ENCODE results near the gene OBSL1. TPM values are rescaled to one million over a fixed set of nuclear protein-coding genes. Genes with fewer than 3 reads are reported as not detected.
A peak's percentile ranks its signal among the peaks of the same experiment; 100 is the strongest.

OBSL1 gene
- total RNA-seq, 1 experiment from 2014 or later = 23.1 TPM

GRCh38 chr2:219508971-219509779 is 62.2 kb downstream of the OBSL1 start:
- DNase-seq (ENCODE audit: low spot score) = peak; percentile 43
- intact Hi-C loops (cut with micrococcal nuclease; ENCODE audit: unreplicated experiment) = no loop called here
- H3K4me3 ChIP-seq (ENCODE audit: low read depth, low read length, poor library complexity, severe bottlenecking) = peak overlapping the region; percentile 24
- POLR2A ChIA-PET (ENCODE audit: low non-redundant PET) = interaction anchor here (1.0 kb wide), 1 partner anchor 14 kb away, joined by 4 read pairs; a partner anchor contains a TSS
- peaks cover 78% of the 10 kb centered on the region for H3K4me1 ChIP-seq (ENCODE audit: insufficient read depth, low read length, poor library complexity, severe bottlenecking)
- no TSS peak for BruUV-seq (replicated peaks)
- no peaks in the 10 kb centered on the region for H3K9me3 ChIP-seq (ENCODE audit: low read depth, low read length, poor library complexity, severe bottlenecking)
- H3K27ac ChIP-seq (ENCODE audit: low read depth, low read length, poor library complexity, severe bottlenecking) = peak overlapping the region; percentile 73
- CTCF ChIA-PET = interaction anchor here (0.5 to 2.1 kb wide), 13 partner anchors 8 to 140 kb away, joined by 3 to 31 read pairs (median 6); partner anchors contain the start of gene GMPPA
- no peak for TF ChIP-seq CTCF (conservative IDR thresholded peaks at IDR 0.05; ENCODE audit: low read depth, low read length)
- TF ChIP-seq EZH2 (IDR thresholded peaks at IDR 0.05; ENCODE audit: borderline replicate concordance, low read depth, low read length, poor library complexity, severe bottlenecking) = no peak
- no peaks in the 10 kb centered on the region for H3K27me3 ChIP-seq (replicated peaks; ENCODE audit: insufficient read depth, low read depth, low read length, poor library complexity)
- H3K36me3 ChIP-seq (ENCODE audit: insufficient read depth, low read length, poor library complexity, severe bottlenecking) = peaks cover 3% of the 10 kb centered on the region

GRCh38 chr2:219508444-219508734 is 63.0 kb downstream of the OBSL1 start:
- peak overlapping the region; percentile 75 for H3K27ac ChIP-seq (ENCODE audit: low read depth, low read length, poor library complexity, severe bottlenecking)
- no TSS peak for BruUV-seq (replicated peaks)
- no peak for TF ChIP-seq EZH2 (IDR thresholded peaks at IDR 0.05; ENCODE audit: borderline replicate concordance, low read depth, low read length, poor library complexity, severe bottlenecking)
- TF ChIP-seq CTCF (conservative IDR thresholded peaks at IDR 0.05; ENCODE audit: low read depth, low read length) = no peak

GRCh38 chr2:219507581-219508443 is 63.5 kb downstream of the OBSL1 start:
- Histone ChIP-seq H3K27me3 (replicated peaks; ENCODE audit: insufficient read depth, low read depth, low read length, poor library complexity) (no peaks in the 10 kb centered on the region), H3K4me1 (ENCODE audit: insufficient read depth, low read length, poor library complexity, severe bottlenecking) (peaks cover 65% of the 10 kb centered on the region), H3K9me3 (ENCODE audit: low read depth, low read length, poor library complexity, severe bottlenecking) (no peaks in the 10 kb centered on the region), H3K4me3 (ENCODE audit: low read depth, low read length, poor library complexity, severe bottlenecking) (no peak overlapping the region), H3K27ac (ENCODE audit: low read depth, low read length, poor library complexity, severe bottlenecking) (peak overlapping the region; percentile 75), H3K36me3 (ENCODE audit: insufficient read depth, low read length, poor library complexity, severe bottlenecking) (peaks cover 3% of the 10 kb centered on the region)
- peak; percentile 43 for DNase-seq (ENCODE audit: low spot score)
- no peak for TF ChIP-seq CTCF (conservative IDR thresholded peaks at IDR 0.05; ENCODE audit: low read depth, low read length)
- no peak for TF ChIP-seq EZH2 (IDR thresholded peaks at IDR 0.05; ENCODE audit: borderline replicate concordance, low read depth, low read length, poor library complexity, severe bottlenecking)
- BruUV-seq (replicated peaks) = no TSS peak
- CTCF ChIA-PET = interaction anchor here (0.7 to 1.6 kb wide), 3 partner anchors 9 to 14 kb away, joined by 3 to 20 read pairs (median 8); partner anchors contain the start of gene GMPPA
- intact Hi-C loops (cut with micrococcal nuclease; ENCODE audit: unreplicated experiment) = no loop called here
- POLR2A ChIA-PET (ENCODE audit: low non-redundant PET) = no interaction called here

More at GRCh38 chr2:219508444-219508734, 63.0 kb downstream of the OBSL1 start:
- intact Hi-C loops (cut with micrococcal nuclease; ENCODE audit: unreplicated experiment) = no loop called here
- H3K9me3 ChIP-seq (ENCODE audit: low read depth, low read length, poor library complexity, severe bottlenecking) = no peaks in the 10 kb centered on the region
- ChIA-PET POLR2A (ENCODE audit: low non-redundant PET) (no interaction called here), CTCF (interaction anchor here (0.6 to 1.6 kb wide), 2 partner anchors 10 to 119 kb away, joined by 4 to 20 read pairs; partner anchors contain the start of gene GMPPA)
- H3K4me3 ChIP-seq (ENCODE audit: low read depth, low read length, poor library complexity, severe bottlenecking) = no peak overlapping the region
- H3K27me3 ChIP-seq (replicated peaks; ENCODE audit: insufficient read depth, low read depth, low read length, poor library complexity) = no peaks in the 10 kb centered on the region
- peaks cover 71% of the 10 kb centered on the region for H3K4me1 ChIP-seq (ENCODE audit: insufficient read depth, low read length, poor library complexity, severe bottlenecking)
- H3K36me3 ChIP-seq (ENCODE audit: insufficient read depth, low read length, poor library complexity, severe bottlenecking) = peaks cover 3% of the 10 kb centered on the region
- DNase-seq (ENCODE audit: low spot score) = no peak
